ENCODE data around the gene SLC6A9. TPM values are rescaled to one million over a fixed set of nuclear protein-coding genes. Genes with fewer than 3 reads are reported as not detected.

SLC6A9 gene
- polyA plus RNA-seq, 4 donors = 0.81 to 15.7 (median 2.0) TPM

DNA sequence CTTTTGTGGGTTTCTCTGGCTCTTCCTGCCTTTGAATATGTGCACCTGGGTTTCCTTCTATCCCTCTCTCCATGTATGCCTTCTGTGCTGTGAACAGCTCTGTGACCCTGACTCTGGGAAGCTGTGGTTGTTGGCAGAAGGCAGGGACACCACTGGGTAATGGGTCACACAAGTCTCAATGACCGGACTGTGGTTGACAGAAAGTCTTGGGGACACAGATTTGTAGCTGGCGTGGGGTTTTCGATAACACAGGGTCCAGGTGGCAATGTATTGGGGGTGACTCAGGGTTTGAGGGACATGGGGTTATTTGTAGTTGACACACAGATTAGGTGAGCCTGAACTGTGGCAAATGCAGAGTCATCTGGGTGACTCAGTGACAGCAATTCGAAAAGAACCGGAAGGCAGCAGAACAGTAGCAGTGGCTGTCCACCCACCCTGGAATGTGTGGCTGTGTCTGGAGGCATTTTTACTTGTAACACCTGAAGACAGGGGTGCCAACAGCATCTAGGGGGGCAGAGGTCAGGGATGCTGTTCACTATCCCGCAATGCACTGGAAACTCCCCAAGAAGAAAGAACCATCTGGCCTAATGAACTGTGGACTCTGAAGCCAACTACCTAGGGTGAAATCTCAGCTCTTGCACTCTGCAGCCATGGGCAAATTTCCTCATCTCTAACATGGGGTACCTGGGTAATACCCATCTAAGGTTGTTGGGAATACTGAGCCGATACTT, 13.0 kb upstream of the SLC6A9 start:
- Histone ChIP-seq H3K4me1 (ENCODE audit: control insufficient read depth in 3 of 3, insufficient read depth in 2 of 3, low read depth in 1 of 3, low read length in 2 of 3) (peaks cover 0 to 14% (median 0%) of the 10 kb centered on the region in 3 donors), H3K36me3 (ENCODE audit: control insufficient read depth in 3 of 3, insufficient read depth in 2 of 3, low read depth in 1 of 3, low read length in 3 of 3) (no peaks in the 10 kb centered on the region), H3K9me3 (ENCODE audit: control insufficient read depth in 2 of 2, insufficient read depth in 1 of 2, low read depth in 1 of 2, low read length in 1 of 2) (no peaks in the 10 kb centered on the region), H3K27me3 (ENCODE audit: control insufficient read depth in 3 of 3, insufficient read depth in 3 of 3, low read length in 3 of 3) (no peaks in the 10 kb centered on the region), H3K4me3 (ENCODE audit: low read depth in 1 of 3, low read length in 3 of 3) (no peak overlapping the region), H3K27ac (ENCODE audit: low read depth in 1 of 3, low read length in 2 of 3) (no peak overlapping the region)
- no peak for FAIRE-seq
- 79 to 88% (median 79%) methylated on average over 7 of the region's 7 CpGs for WGBS, 3 donors
- DNase-seq = no peak

DNA sequence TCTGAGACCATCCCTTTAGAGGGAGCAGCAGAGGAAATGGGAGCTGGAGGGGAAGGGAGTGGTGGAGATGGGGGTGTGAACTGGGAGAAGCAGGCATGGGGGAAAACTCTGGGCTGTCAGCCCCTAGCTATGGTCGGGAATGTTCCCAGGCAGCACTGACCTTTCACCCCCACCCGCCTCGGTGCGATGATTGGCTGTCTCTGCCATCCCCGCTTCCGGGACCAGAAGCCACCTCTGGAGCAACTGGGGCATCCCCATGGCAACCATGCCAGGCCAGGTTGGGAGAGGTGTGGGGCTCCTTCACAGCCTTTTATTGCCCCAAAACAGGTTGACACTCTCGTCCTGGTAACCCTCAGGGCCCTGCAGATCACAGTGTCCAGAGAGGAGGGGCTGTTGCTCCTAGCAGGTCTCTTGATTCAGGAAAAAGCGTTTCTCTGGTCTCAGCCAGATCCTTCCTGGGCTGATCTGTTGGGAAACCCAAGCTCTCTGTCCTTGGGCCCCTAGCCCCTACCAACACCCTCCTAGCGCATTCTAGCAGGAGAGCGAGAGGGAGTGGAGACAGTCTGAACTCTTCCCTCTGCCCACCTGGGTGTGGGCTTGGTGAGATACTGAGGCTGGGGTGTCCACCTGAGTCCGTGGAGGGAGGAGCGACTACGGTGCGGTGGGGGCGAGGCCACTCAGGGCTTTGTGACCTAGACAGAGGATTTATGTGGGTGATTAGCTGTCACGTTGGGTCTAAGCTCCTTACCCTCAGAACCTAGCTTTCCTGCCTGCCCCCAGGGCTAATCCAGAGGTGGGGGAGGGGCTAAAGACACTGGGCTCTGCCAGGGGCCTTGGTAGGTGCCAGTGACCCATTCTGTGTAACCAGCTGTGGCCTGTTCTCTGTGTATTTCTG, 12.2 kb upstream of the SLC6A9 start:
- Histone ChIP-seq H3K27ac (ENCODE audit: low read depth in 1 of 3, low read length in 2 of 3) (no peak overlapping the region), H3K9me3 (ENCODE audit: control insufficient read depth in 2 of 2, insufficient read depth in 1 of 2, low read depth in 1 of 2, low read length in 1 of 2) (no peaks in the 10 kb centered on the region), H3K4me3 (ENCODE audit: low read depth in 1 of 3, low read length in 3 of 3) (no peak overlapping the region), H3K4me1 (ENCODE audit: control insufficient read depth in 3 of 3, insufficient read depth in 2 of 3, low read depth in 1 of 3, low read length in 2 of 3) (peaks cover 0 to 12% (median 0%) of the 10 kb centered on the region in 3 donors), H3K36me3 (ENCODE audit: control insufficient read depth in 3 of 3, insufficient read depth in 2 of 3, low read depth in 1 of 3, low read length in 3 of 3) (no peaks in the 10 kb centered on the region), H3K27me3 (ENCODE audit: control insufficient read depth in 3 of 3, insufficient read depth in 3 of 3, low read length in 3 of 3) (no peaks in the 10 kb centered on the region)
- FAIRE-seq (no peak), DNase-seq (no peak)
- WGBS, 3 donors = 63 to 82% (median 74%) methylated on average over 16 of the region's 16 CpGs

DNA sequence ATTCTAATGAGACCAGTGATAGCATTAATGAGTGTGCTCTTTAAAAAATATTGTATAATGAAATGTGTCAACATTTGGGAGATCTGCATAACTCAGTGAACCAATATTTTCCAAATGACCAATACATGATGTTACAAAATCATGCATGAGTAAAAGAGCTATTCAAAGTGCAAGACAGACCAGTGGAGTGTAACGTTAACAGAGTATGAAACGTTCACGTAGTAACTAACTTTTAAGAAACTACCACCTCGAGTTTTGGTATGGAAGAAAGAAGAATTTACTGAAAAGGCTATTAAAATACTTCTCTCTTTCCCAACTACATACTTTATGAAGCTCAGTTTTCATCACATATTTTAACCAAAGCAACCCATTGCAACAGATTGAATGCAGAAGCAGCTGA, 9.6 kb upstream of the SLC6A9 start:
- 76 to 79% (median 77%) methylated on average over 4 of the region's 4 CpGs for WGBS, 3 donors
- no peaks in the 10 kb centered on the region for H3K27me3 ChIP-seq (ENCODE audit: control insufficient read depth in 3 of 3, insufficient read depth in 3 of 3, low read length in 3 of 3)
- H3K36me3 ChIP-seq (ENCODE audit: control insufficient read depth in 3 of 3, insufficient read depth in 2 of 3, low read depth in 1 of 3, low read length in 3 of 3) = no peaks in the 10 kb centered on the region
- H3K4me3 ChIP-seq (ENCODE audit: low read depth in 1 of 3, low read length in 3 of 3) = no peak overlapping the region
- peaks cover 0 to 11% (median 0%) of the 10 kb centered on the region in 3 donors for H3K4me1 ChIP-seq (ENCODE audit: control insufficient read depth in 3 of 3, insufficient read depth in 2 of 3, low read depth in 1 of 3, low read length in 2 of 3)
- H3K27ac ChIP-seq (ENCODE audit: low read depth in 1 of 3, low read length in 2 of 3) = no peak overlapping the region
- FAIRE-seq = no peak
- DNase-seq = no peak
- no peaks in the 10 kb centered on the region for H3K9me3 ChIP-seq (ENCODE audit: control insufficient read depth in 2 of 2, insufficient read depth in 1 of 2, low read depth in 1 of 2, low read length in 1 of 2)

DNA sequence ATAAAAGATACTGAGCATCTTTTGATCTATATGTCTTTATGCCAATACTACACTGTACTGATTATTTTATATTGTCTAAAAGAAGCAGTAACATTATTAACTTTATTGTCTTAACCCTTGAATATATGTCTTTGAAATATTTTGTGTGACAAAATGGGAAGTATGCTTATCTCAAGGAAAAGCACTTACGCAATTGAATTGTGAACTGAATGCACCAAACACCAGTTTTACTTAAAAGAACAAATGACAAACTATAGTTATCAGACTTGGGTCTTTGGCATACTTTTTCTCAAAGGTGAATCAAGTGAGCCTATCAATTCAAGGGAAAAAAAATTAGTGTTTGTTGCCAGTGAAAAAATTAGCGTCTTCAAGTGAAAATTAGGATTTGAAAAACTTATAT, 9.2 kb upstream of the SLC6A9 start:
- H3K36me3 ChIP-seq (ENCODE audit: control insufficient read depth in 3 of 3, insufficient read depth in 2 of 3, low read depth in 1 of 3, low read length in 3 of 3) = no peaks in the 10 kb centered on the region
- WGBS, 3 donors = 83 to 88% (median 88%) methylated on average over 2 of the region's 2 CpGs

DNA sequence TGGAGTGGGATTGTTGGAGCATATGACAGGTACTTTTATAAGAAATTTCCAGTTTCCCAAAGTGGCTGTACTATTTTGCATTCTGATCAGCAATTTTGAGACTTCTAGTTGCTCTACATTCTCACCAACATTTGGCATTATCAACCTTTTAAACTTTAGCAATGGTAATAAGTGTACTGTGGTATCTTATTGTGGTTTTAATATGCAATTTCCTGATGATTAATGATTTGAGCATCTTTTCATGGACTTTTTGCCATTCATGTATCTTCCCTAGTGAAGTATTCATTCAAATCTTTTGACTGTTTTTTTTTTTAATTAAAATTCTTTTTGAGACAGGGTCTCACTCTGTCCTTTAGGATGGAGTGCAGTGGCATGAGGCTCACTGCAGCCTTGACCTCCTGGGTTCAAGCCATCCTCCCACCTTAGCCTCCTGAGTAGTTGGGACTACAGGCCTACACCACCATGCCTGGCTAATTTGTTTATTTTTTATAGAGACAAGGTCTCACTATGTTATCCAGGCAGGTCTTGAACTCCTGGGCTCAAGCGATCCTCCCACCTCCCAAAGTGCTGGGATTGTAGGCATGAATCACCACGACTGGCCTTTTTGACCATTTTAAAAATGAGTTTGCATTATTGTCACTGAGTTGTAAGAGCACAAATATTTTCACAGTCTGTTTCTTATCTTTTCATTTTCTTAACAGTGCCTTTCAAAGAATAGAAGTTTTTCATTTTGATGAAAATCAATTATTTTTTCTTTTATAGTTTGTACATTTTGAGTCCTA, 7.8 kb upstream of the SLC6A9 start:
- no peaks in the 10 kb centered on the region for H3K27me3 ChIP-seq (ENCODE audit: control insufficient read depth in 3 of 3, insufficient read depth in 3 of 3, low read length in 3 of 3)
- 83 to 89% (median 88%) methylated on average over 2 of the region's 2 CpGs for WGBS, 3 donors
- DNase-seq (no peak), FAIRE-seq (no peak)
- H3K27ac ChIP-seq (ENCODE audit: low read depth in 1 of 3, low read length in 2 of 3) = no peak overlapping the region
- no peak overlapping the region for H3K4me3 ChIP-seq (ENCODE audit: low read depth in 1 of 3, low read length in 3 of 3)
- no peaks in the 10 kb centered on the region for H3K9me3 ChIP-seq (ENCODE audit: control insufficient read depth in 2 of 2, insufficient read depth in 1 of 2, low read depth in 1 of 2, low read length in 1 of 2)
- H3K4me1 ChIP-seq (ENCODE audit: control insufficient read depth in 3 of 3, insufficient read depth in 2 of 3, low read depth in 1 of 3, low read length in 2 of 3) = peaks cover 0 to 18% (median 0%) of the 10 kb centered on the region in 3 donors
- no peaks in the 10 kb centered on the region for H3K36me3 ChIP-seq (ENCODE audit: control insufficient read depth in 3 of 3, insufficient read depth in 2 of 3, low read depth in 1 of 3, low read length in 3 of 3)

More for the DNA sequence above, 9.2 kb upstream of the SLC6A9 start:
- Histone ChIP-seq H3K9me3 (ENCODE audit: control insufficient read depth in 2 of 2, insufficient read depth in 1 of 2, low read depth in 1 of 2, low read length in 1 of 2) (no peaks in the 10 kb centered on the region), H3K27me3 (ENCODE audit: control insufficient read depth in 3 of 3, insufficient read depth in 3 of 3, low read length in 3 of 3) (no peaks in the 10 kb centered on the region), H3K4me1 (ENCODE audit: control insufficient read depth in 3 of 3, insufficient read depth in 2 of 3, low read depth in 1 of 3, low read length in 2 of 3) (peaks cover 0 to 15% (median 0%) of the 10 kb centered on the region in 3 donors), H3K4me3 (ENCODE audit: low read depth in 1 of 3, low read length in 3 of 3) (no peak overlapping the region), H3K27ac (ENCODE audit: low read depth in 1 of 3, low read length in 2 of 3) (no peak overlapping the region)
- DNase-seq (no peak), FAIRE-seq (no peak)

DNA sequence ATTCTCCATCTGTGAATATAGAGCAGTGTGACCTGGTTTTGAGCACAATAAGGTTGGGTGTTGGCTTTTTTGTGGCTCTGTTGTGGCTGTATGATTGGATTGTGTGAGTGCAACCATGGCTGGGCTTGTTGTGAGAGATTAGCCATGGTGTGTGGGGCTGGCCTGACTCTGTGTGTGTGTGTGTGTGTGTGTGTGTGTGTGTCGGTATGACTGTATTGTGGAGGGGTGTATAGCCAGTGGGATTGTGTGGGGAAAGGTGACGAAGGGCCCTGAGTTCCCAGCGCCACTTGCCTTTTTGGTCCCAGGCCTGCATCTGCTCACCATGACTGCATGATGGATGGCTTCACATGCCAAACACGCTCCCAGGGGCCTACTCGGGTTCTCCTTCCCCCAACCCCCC, 5.9 kb upstream of the SLC6A9 start:
- peaks cover 0 to 29% (median 0%) of the 10 kb centered on the region in 3 donors for H3K4me1 ChIP-seq (ENCODE audit: control insufficient read depth in 3 of 3, insufficient read depth in 2 of 3, low read depth in 1 of 3, low read length in 2 of 3)
- no peak for FAIRE-seq
- H3K27ac ChIP-seq (ENCODE audit: low read depth in 1 of 3, low read length in 2 of 3) = no peak overlapping the region
- no peaks in the 10 kb centered on the region for H3K36me3 ChIP-seq (ENCODE audit: control insufficient read depth in 3 of 3, insufficient read depth in 2 of 3, low read depth in 1 of 3, low read length in 3 of 3)
- H3K9me3 ChIP-seq (ENCODE audit: control insufficient read depth in 2 of 2, insufficient read depth in 1 of 2, low read depth in 1 of 2, low read length in 1 of 2) = no peaks in the 10 kb centered on the region
- no peaks in the 10 kb centered on the region for H3K27me3 ChIP-seq (ENCODE audit: control insufficient read depth in 3 of 3, insufficient read depth in 3 of 3, low read length in 3 of 3)
- DNase-seq = no peak
- 72 to 89% (median 74%) methylated on average over 5 of the region's 5 CpGs for WGBS, 3 donors
- no peak overlapping the region for H3K4me3 ChIP-seq (ENCODE audit: low read depth in 1 of 3, low read length in 3 of 3)

DNA sequence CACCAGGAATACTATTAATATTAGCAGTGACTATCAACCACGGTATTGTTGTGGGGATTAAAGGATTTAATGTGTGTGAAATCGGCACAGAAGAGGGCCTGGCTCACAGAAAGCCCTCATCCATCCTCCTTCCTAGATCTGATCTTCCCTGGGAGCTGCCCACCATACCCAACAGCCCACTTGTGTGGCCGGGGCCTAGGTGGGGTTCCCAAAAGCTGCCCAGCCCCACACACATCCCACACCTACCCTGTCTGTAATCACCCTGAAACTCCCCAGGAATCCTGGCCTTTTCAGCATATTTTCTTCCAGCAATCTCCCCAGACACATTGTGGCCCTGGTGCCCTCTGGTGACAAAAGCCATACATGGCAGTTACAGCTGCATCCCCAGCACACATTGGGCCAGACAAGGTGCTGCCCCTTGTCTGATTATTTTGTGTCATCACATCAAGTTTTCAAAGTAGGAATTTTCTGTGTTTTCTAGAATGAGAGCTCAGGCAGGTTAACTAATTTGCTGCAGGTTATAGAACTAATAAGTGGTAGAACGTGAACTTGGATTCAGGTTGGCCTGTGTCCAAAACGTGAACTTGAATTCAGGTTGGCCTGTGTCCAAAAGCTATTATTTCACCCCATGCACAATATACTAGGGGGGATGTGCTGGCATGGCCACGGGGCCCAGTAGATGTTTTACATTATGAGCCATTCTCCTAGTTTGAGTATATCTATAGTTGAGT, 5.3 kb upstream of the SLC6A9 start:
- Histone ChIP-seq H3K27ac (ENCODE audit: low read depth in 1 of 3, low read length in 2 of 3) (peak overlapping the region in 1 of 3 donors; percentile 42), H3K27me3 (ENCODE audit: control insufficient read depth in 3 of 3, insufficient read depth in 3 of 3, low read length in 3 of 3) (no peaks in the 10 kb centered on the region), H3K4me3 (ENCODE audit: low read depth in 1 of 3, low read length in 3 of 3) (no peak overlapping the region), H3K4me1 (ENCODE audit: control insufficient read depth in 3 of 3, insufficient read depth in 2 of 3, low read depth in 1 of 3, low read length in 2 of 3) (peaks cover 0 to 35% (median 4%) of the 10 kb centered on the region in 3 donors), H3K9me3 (ENCODE audit: control insufficient read depth in 2 of 2, insufficient read depth in 1 of 2, low read depth in 1 of 2, low read length in 1 of 2) (no peaks in the 10 kb centered on the region), H3K36me3 (ENCODE audit: control insufficient read depth in 3 of 3, insufficient read depth in 2 of 3, low read depth in 1 of 3, low read length in 3 of 3) (no peaks in the 10 kb centered on the region)
- DNase-seq (peak; percentile 76 to 82), FAIRE-seq (no peak)
- WGBS, 3 donors = 4 to 14% (median 12%) methylated on average over 6 of the region's 6 CpGs
